Measurements from ENCODE around the gene ZNF548. TPM values are rescaled to one million over a fixed set of nuclear protein-coding genes. Genes with fewer than 3 reads are reported as not detected.
"Not testable (repeated sequence)": the region's sequence is repeated elsewhere in the genome, so short reads cannot be mapped to it uniquely, and the experiment has no call there.

The ZNF548 gene
- total and polyA plus RNA-seq, 2 donors (not counting 1 experiment from before 2014, with no cell fraction given), result 52.5 to 83.8 TPM

DNA sequence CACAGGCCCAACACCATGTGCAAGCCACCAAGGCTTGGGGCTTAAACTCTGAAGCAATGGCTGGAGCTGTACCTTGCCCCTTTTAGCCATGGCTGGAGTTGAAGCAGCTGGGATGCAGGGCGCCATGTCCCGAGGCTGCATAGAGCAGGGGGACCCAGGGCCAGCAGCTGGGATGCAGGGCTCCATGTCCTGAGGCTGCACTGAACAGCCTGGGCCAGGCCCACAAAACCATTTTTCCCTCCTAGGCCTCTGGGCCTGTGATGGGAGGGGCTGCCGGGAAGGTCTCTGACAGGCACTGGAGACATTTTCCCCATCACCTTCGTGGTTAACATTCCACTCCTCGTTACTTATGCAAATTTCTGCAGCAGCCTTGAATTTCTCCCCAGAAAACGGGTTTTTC, 15.5 kb upstream of the ZNF548 start:
- Histone ChIP-seq H3K36me3 (replicated peaks in 1 of 2; ENCODE audit: control extremely low read depth in 1 of 2, control insufficient read depth in 1 of 2, extremely low read depth in 1 of 2, insufficient read depth in 2 of 2, low read length in 1 of 2) (peaks cover 5 to 49% of the 10 kb centered on the region in 2 experiments), H3K4me1 (ENCODE audit: control insufficient read depth in 2 of 2, insufficient read depth in 2 of 2, low read length in 2 of 2) (no peaks in the 10 kb centered on the region), H3K9ac (ENCODE audit: low read length) (no peak overlapping the region), H3K27me3 (replicated peaks in 1 of 4; ENCODE audit: control extremely low read depth in 1 of 4, control insufficient read depth in 3 of 4, insufficient read depth in 4 of 4, low read length in 3 of 4) (no peaks in the 10 kb centered on the region), H3K4me2 (replicated peaks; ENCODE audit: low read depth, low read length, poor library complexity, severe bottlenecking) (no peak overlapping the region), H3K79me2 (ENCODE audit: control insufficient read depth, insufficient read depth, low read length) (peaks cover 5% of the 10 kb centered on the region), H3K27ac (ENCODE audit: low read length in 2 of 2) (no peak overlapping the region), H3K9me3 (ENCODE audit: control extremely low read depth in 1 of 3, control insufficient read depth in 2 of 3, insufficient read depth in 1 of 3, low read length in 2 of 3) (peaks cover 11 to 32% (median 30%) of the 10 kb centered on the region in 3 donors), H4K20me1 (ENCODE audit: control insufficient read depth, insufficient read depth, low read length, poor library complexity, severe bottlenecking) (no peaks in the 10 kb centered on the region), H2AFZ (ENCODE audit: insufficient read depth, low read depth, low read length, poor library complexity, severe bottlenecking) (no peak overlapping the region), H3K4me3 (ENCODE audit: control extremely low read depth in 1 of 5, extremely low read depth in 1 of 5, insufficient read depth in 1 of 5, low read depth in 2 of 5, low read length in 4 of 5) (no peak overlapping the region)
- POLR2A ChIA-PET, result no interaction called here
- H3K4me3 Mint-ChIP-seq, result no peak overlapping the region
- ATAC-seq (ENCODE audit: low read depth), result no peak
- H3K27ac Mint-ChIP-seq, result no peak overlapping the region
- TF ChIP-seq, protein P1, sequence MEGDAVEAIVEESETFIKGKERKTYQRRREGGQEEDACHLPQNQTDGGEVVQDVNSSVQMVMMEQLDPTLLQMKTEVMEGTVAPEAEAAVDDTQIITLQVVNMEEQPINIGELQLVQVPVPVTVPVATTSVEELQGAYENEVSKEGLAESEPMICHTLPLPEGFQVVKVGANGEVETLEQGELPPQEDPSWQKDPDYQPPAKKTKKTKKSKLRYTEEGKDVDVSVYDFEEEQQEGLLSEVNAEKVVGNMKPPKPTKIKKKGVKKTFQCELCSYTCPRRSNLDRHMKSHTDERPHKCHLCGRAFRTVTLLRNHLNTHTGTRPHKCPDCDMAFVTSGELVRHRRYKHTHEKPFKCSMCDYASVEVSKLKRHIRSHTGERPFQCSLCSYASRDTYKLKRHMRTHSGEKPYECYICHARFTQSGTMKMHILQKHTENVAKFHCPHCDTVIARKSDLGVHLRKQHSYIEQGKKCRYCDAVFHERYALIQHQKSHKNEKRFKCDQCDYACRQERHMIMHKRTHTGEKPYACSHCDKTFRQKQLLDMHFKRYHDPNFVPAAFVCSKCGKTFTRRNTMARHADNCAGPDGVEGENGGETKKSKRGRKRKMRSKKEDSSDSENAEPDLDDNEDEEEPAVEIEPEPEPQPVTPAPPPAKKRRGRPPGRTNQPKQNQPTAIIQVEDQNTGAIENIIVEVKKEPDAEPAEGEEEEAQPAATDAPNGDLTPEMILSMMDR (IDR thresholded peaks at IDR 0.05), result no peak
- no peak for TF ChIP-seq EZH2 (IDR thresholded peaks at IDR 0.05; ENCODE audit: borderline replicate concordance, insufficient read depth, low read depth, low read length, poor library complexity, severe bottlenecking)
- H3K9me3 Mint-ChIP-seq (ENCODE audit: insufficient read depth), result peaks cover 12% of the 10 kb centered on the region
- no peaks in the 10 kb centered on the region for H3K27me3 Mint-ChIP-seq
- CTCF ChIA-PET, result no interaction called here
- no peaks in the 10 kb centered on the region for H3K4me1 Mint-ChIP-seq
- no peak for DNase-seq
- intact Hi-C loops (cut with micrococcal nuclease), result no loop called here
- WGBS (ENCODE audit: insufficient coverage), result 95% methylated on average over 6 of the region's 6 CpGs

DNA sequence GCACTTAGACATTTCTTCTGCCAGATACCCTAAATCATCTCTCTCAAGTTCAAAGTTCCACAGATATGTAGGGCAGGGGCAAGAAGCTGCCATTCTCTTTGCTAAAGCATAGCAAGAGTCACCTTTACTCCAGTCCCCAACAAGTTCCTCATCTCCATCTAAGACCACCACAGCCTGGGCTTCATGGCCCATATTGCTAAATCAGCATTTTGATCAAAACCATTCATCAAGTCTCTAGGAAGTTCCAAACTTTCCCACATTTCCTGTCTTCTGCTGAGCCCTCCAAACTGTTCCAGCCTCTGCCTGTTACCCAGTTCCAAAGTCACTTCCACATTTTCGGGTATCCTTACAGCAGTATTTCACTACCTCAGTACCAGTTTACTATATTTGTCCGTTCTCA, 15.0 kb upstream of the ZNF548 start:
- DNase-seq; H3K4me1 Mint-ChIP-seq; H3K4me2 ChIP-seq (replicated peaks; ENCODE audit: low read depth, low read length, poor library complexity, severe bottlenecking); H3K4me3 Mint-ChIP-seq; H3K27me3 ChIP-seq (replicated peaks in 1 of 4; ENCODE audit: control extremely low read depth in 1 of 4, control insufficient read depth in 3 of 4, insufficient read depth in 4 of 4, low read length in 3 of 4); H3K4me3 ChIP-seq (ENCODE audit: control extremely low read depth in 1 of 5, extremely low read depth in 1 of 5, insufficient read depth in 1 of 5, low read depth in 2 of 5, low read length in 4 of 5); H3K27me3 Mint-ChIP-seq; POLR2A ChIA-PET; H3K79me2 ChIP-seq (ENCODE audit: control insufficient read depth, insufficient read depth, low read length); H3K4me1 ChIP-seq (ENCODE audit: control insufficient read depth in 2 of 2, insufficient read depth in 2 of 2, low read length in 2 of 2); H3K27ac ChIP-seq (ENCODE audit: low read length in 2 of 2); H3K9ac ChIP-seq (ENCODE audit: low read length); ATAC-seq (ENCODE audit: low read depth); H2AFZ ChIP-seq (ENCODE audit: insufficient read depth, low read depth, low read length, poor library complexity, severe bottlenecking); H4K20me1 ChIP-seq (ENCODE audit: control insufficient read depth, insufficient read depth, low read length, poor library complexity, severe bottlenecking); H3K27ac Mint-ChIP-seq; intact Hi-C loops (cut with micrococcal nuclease): not testable (repeated sequence)
- peaks cover 16% of the 10 kb centered on the region for H3K9me3 Mint-ChIP-seq (ENCODE audit: insufficient read depth)
- WGBS (ENCODE audit: insufficient coverage), result no CpG with 5 or more reads among the region's 2 CpGs
- H3K9me3 ChIP-seq (ENCODE audit: control extremely low read depth in 1 of 3, control insufficient read depth in 2 of 3, insufficient read depth in 1 of 3, low read length in 2 of 3), result peaks cover 11 to 37% (median 33%) of the 10 kb centered on the region in 3 donors
- H3K36me3 ChIP-seq (replicated peaks in 1 of 2; ENCODE audit: control extremely low read depth in 1 of 2, control insufficient read depth in 1 of 2, extremely low read depth in 1 of 2, insufficient read depth in 2 of 2, low read length in 1 of 2), result peaks cover 5 to 49% of the 10 kb centered on the region in 2 experiments
- CTCF ChIA-PET, result interaction anchor here (0.6 kb wide), 1 partner anchor 215 kb away, joined by 3 read pairs; no protein-coding TSS in a partner anchor

All from B cell (primary cell).